Uterus (tissue), 4 donors: ENCODE results near the gene SLC13A3. TPM values are rescaled to one million over a fixed set of nuclear protein-coding genes. Genes with fewer than 3 reads are reported as not detected.

ENCODE experiments used
- DNase-seq, 2 donors: peaks; one replicate each; pipeline ENCODE4 v3.0.0-alpha.2; 2019 to 2020
- H3K27ac ChIP-seq, 2 donors: fragments of 200-600 bp; sonication (generic); 1 replicate in 1 of 2; 2 replicates in 1 of 2; pipeline ENCODE4 v1.5.1; 2016 to 2018
- H3K27me3 ChIP-seq, 2 donors: fragments of 200-600 bp; sonication (generic); one replicate each; pipeline ENCODE4 v1.5.1; 2018 to 2019; ENCODE audit warnings: control low read depth in 1 of 2
- H3K36me3 ChIP-seq, 2 donors: fragments of 200-600 bp; sonication (generic); one replicate each; pipeline ENCODE4 v1.5.1; 2019; ENCODE audit warnings: control low read depth in 1 of 2
- H3K4me1 ChIP-seq, 2 donors: fragments of 200-600 bp; sonication (generic); one replicate each; pipeline ENCODE4 v1.5.1; 2018 to 2019; ENCODE audit warnings: control low read depth in 1 of 2
- H3K4me3 ChIP-seq, 2 donors: fragments of 200-600 bp; sonication (generic); 1 replicate in 1 of 2; 2 replicates in 1 of 2; pipeline ENCODE4 v1.5.1; 2018 to 2019; ENCODE audit warnings: mild to moderate bottlenecking in 1 of 2
- H3K9me3 ChIP-seq, 2 donors: fragments of 200-600 bp; sonication (generic); one replicate each; pipeline ENCODE4 v1.5.1; 2019; ENCODE audit warnings: control low read depth in 1 of 2
- CTCF ChIP-seq, 4 experiments: fragments of 200-600 bp in 2 of 4; fragments of 450-650 bp in 2 of 4; sonication (generic) in 2 of 4; IDR thresholded peaks; one replicate each; pipeline ENCODE4 v1.5.1; 2016 to 2019; ENCODE audit warnings: antibody characterized with exemption in 4 of 4, mild to moderate bottlenecking in 2 of 4, moderate library complexity in 1 of 4
- POLR2A ChIP-seq, 2 donors: fragments of 450-650 bp; IDR thresholded peaks; one replicate each; pipeline ENCODE4 v1.6.1; 2016; ENCODE audit warnings: antibody characterized with exemption in 2 of 2, mild to moderate bottlenecking in 1 of 2, moderate library complexity in 1 of 2
- intact Hi-C: fragments of 100-400 bp; cut with DNase I; formaldehyde crosslinking; loops from one replicate; pipeline ENCODE4 v1.15.1; 2023; ENCODE audit warnings: low total_unique reads
- total RNA-seq, 4 donors: library from RNA; depleted of rRNA in 3 of 4; stranded (reverse); fragments of >200 nt in 3 of 4; gene quantifications; one replicate each; pipeline versions ENCODE4 v1.1.0 to v1.2.4, GENCODE V29; 2014 to 2023
- donor health status: DM: yes; HTN: yes; CAD: no.

SLC13A3 gene
- total RNA-seq, 4 donors from 2014 or later: under 0.01 to 4.2 (median 4.2) TPM; not detected in 1

- H3K4me1 ChIP-seq: no peaks in the 10 kb centered on the region
- no peaks in the 10 kb centered on the region for H3K9me3 ChIP-seq
- no peak for DNase-seq
- H3K27ac ChIP-seq: no peak overlapping the region
- no peaks in the 10 kb centered on the region for H3K36me3 ChIP-seq
- intact Hi-C loops: no loop called here
- H3K27me3 ChIP-seq: no peaks in the 10 kb centered on the region
- no peak overlapping the region for H3K4me3 ChIP-seq
- no peak for TF ChIP-seq CTCF (IDR thresholded peaks at IDR 0.05)
- TF ChIP-seq POLR2A (IDR thresholded peaks at IDR 0.05): no peak
Measured at GRCh38 chr20:46546298-46546697, 105.0 kb downstream of the SLC13A3 start.

GRCh38 chr20:46545827-46546138 lies 105.5 kb downstream of the SLC13A3 start:
- H3K4me1 ChIP-seq: no peaks in the 10 kb centered on the region
- intact Hi-C loops: no loop called here
- H3K4me3 ChIP-seq: no peak overlapping the region
- DNase-seq: no peak
- H3K27me3 ChIP-seq: no peaks in the 10 kb centered on the region
- H3K27ac ChIP-seq: no peak overlapping the region
- H3K36me3 ChIP-seq: no peaks in the 10 kb centered on the region
- no peaks in the 10 kb centered on the region for H3K9me3 ChIP-seq
- TF ChIP-seq CTCF (IDR thresholded peaks at IDR 0.05): no peak
- TF ChIP-seq POLR2A (IDR thresholded peaks at IDR 0.05): no peak

GRCh38 chr20:46545077-46545826 lies 106.0 kb downstream of the SLC13A3 start:
- no peaks in the 10 kb centered on the region for H3K27me3 ChIP-seq
- H3K36me3 ChIP-seq: no peaks in the 10 kb centered on the region
- TF ChIP-seq POLR2A (IDR thresholded peaks at IDR 0.05): no peak
- no peak for TF ChIP-seq CTCF (IDR thresholded peaks at IDR 0.05)
- intact Hi-C loops: no loop called here
- H3K4me1 ChIP-seq: no peaks in the 10 kb centered on the region
- no peak overlapping the region for H3K27ac ChIP-seq
- H3K9me3 ChIP-seq: no peaks in the 10 kb centered on the region
- DNase-seq: no peak
- no peak overlapping the region for H3K4me3 ChIP-seq

GRCh38 chr20:46544576-46544975 lies 106.7 kb downstream of the SLC13A3 start:
- intact Hi-C loops: no loop called here
- H3K27me3 ChIP-seq: no peaks in the 10 kb centered on the region
- H3K4me3 ChIP-seq: no peak overlapping the region
- H3K36me3 ChIP-seq: no peaks in the 10 kb centered on the region
- DNase-seq: no peak
- no peak for TF ChIP-seq CTCF (IDR thresholded peaks at IDR 0.05)
- no peak for TF ChIP-seq POLR2A (IDR thresholded peaks at IDR 0.05)
- no peaks in the 10 kb centered on the region for H3K9me3 ChIP-seq
- no peaks in the 10 kb centered on the region for H3K4me1 ChIP-seq
- no peak overlapping the region for H3K27ac ChIP-seq

DNA sequence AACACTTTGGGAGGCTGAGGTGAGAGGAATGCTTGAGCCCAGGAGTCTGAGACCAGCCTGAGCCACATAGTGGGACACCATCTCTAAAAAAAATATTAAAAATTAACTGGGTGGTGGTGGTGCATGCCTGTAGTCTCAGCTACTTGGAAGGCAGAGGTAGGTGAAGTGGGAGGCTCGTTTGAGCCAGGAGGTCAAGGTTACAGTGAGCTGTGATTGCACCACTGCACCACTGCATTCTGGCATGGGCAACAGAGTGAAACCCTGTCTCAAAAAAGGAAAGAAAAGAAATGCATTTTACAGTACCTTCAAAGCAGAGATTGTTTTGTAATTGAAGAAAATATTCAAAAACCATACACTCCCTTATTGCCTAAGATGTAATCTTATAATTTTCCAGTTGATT lies 107.3 kb downstream of the SLC13A3 start:
- no peak overlapping the region for H3K4me3 ChIP-seq
- H3K4me1 ChIP-seq: no peaks in the 10 kb centered on the region
- H3K9me3 ChIP-seq: no peaks in the 10 kb centered on the region
- no peak overlapping the region for H3K27ac ChIP-seq
- H3K36me3 ChIP-seq: no peaks in the 10 kb centered on the region
- intact Hi-C loops: no loop called here
- TF ChIP-seq CTCF (IDR thresholded peaks at IDR 0.05) (no peak), POLR2A (IDR thresholded peaks at IDR 0.05) (no peak)
- no peaks in the 10 kb centered on the region for H3K27me3 ChIP-seq
- no peak for DNase-seq
